ENCODE measurements around the gene MGAT4C.
"Not testable (repeated sequence)": the region's sequence is repeated elsewhere in the genome, so short reads cannot be mapped to it uniquely, and the experiment has no call there.

Gene MGAT4C

DNA sequence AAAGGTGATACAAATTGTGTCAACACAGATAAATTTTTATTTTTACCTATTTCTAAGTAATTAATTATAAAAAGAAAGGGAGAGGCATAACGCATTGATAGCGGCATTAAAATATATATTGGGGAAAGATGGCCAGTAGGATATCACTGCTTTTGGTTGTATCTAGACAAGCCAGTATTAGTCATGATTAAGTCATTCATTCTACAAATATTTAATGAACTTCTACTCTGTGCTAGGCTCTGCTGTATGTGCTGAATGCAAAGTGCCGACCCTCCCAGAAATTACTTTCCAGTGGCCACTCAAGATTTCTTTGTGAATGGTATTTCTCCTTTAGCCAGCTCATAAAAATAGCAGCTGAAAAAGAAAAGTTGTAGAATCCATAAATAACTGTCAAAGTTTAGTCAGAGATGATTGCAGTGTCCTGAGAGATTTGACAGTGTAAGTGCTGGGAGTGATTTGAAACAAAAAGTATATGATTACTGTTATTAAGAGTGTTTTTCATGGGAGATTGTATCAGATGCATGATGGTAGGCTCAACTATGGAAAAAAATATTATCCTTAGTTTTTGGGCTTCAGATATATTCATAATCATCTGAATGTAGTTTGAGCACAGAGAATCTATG lies 133.2 kb downstream of the MGAT4C start:
- no peak for DNase-seq

GRCh38 chr12:86118161-86118560 lies 138.0 kb downstream of the MGAT4C start:
- DNase-seq = no peak

DNA sequence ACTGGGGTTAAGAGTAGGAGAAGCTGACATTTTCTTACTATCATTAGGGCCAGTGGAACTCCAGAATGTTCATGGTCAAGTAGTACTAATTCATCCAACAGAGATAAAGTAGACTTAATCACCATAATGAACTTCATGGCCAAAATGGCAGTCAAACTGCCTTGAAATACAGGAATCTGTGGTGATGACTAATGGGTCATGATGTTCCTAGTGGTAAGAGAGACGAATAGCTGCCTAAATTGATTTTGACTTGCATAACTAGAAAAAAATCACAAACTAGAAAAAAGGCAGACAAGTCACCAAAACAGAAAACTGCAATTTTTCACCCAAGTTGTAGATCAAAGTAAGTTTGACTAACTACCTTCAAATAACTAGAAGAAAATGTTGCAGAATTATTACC lies 138.5 kb downstream of the MGAT4C start:
- no peak for DNase-seq

- DNase-seq = no peak
Observed at GRCh38 chr12:86104087-86104486, 152.1 kb downstream of the MGAT4C start.

- DNase-seq = no peak
Observed at GRCh38 chr12:86097161-86097560, 159.0 kb downstream of the MGAT4C start.

- no peak for DNase-seq
Observed at GRCh38 chr12:86091681-86092080, 164.5 kb downstream of the MGAT4C start.

DNA sequence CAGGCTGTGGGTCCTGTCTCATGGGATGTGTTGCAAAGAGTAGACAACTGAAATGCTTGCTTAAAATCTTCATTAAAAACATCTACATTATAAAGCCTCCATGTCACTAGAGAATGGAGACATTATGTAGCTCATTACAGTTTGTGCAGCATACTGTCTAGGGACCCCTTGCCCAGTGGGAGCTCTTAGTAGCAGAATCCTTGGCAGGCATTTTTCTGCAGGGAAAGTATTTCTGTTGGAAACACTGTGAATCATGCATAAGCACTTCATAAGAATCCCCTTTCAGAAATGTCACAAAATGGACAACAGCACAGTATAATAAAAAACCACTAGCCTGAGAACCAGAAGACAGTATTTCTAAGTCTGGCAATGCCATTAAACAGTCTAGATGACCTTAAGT lies 174.3 kb downstream of the MGAT4C start:
- no peak for DNase-seq

DNA sequence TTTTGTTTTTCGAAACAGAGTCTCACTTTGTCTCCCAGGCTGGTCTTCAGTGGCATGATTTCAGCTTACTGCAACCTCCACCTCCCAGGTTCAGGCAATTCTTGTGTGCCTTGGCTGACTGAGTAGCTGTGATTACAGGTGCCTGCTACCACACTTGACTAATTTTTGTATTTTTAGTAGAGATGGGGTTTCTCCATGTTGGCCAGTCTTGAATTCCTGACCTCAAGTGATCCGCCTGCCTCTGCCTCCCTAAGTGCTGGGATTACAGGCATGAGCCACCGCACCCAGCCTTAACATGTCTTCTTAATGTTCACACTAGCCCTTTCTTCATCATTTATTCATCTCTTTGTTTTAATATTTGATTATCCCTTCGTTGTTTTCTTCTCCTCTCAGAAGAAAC lies 197.1 kb downstream of the MGAT4C start:
- not testable (repeated sequence) for DNase-seq

DNA sequence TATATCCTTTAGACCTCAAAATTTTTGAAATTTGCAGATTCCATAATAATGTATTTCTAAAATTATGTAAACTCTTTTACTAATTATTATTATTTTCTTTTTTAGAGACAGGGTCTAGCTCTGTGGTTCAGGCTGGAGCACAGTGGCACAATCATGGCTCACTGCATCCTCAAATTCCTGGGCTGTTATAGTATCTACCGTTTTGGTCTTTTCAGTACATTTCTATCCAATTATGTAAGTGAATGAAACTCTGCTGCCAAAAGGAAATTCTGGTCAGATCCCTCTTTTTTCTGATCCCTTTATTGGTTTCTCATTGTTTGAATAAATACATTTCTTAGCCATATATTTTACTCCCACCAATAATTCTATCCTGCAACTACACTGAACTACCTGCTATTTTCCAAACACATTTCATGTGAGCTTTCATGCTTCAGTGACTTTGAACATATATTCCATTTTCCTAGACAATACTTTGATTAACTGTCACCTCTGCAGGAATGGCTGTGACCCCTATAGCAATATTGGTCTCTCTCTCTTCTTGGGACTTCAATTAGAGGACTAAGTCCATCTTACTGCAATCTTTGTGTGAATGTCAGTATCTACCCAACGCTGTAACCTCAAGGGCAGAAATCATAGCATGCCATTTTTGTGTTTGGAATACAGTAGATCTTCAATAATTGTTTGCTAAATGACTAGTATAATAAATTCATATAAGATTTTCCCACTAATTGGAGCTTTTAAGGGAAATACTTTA lies 198.9 kb downstream of the MGAT4C start:
- no peak for DNase-seq

DNA sequence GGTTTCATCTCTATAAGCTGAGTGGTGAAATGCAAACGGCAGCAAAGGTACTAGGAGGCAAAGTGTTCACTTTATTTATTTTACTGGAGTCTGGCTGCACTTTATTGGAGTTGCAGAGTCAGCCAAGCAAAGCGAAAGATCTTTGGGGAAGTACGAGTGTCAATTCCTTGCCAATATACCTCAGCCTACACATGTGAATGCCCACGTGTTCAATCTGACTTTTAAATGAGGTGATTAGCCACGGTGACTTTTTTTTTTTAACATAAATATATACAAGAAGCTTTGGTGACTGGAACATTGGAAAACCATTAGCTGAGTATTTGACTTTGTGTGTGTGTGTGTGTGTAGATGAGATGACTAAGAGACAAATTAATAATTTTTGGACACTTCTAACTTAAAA lies 203.3 kb downstream of the MGAT4C start:
- no peak for DNase-seq

GRCh38 chr12:86050010-86050409 lies 206.2 kb downstream of the MGAT4C start:
- no peak for DNase-seq

DNA sequence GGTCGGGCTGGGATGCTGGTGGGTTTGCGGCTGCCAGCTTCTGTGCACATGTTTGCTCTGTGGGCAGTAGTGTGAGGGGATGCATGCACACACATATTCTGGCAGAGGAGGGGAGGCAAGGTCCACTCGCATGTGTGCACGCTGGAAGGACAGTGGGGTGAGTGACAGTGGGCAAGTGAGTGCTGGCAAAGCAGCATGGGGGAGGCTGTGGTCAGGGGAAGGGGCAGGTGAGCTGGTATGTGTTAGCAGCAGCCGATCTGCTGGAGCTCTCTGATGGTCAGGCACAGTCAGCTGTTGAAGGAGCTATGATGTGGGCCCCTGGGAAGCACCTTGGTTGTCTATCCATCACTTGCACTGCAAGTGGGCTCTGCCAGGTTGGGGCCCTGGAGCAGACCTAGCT lies 211.8 kb downstream of the MGAT4C start:
- no peak for DNase-seq

GRCh38 chr12:86042062-86042461 lies 214.1 kb downstream of the MGAT4C start:
- DNase-seq = no peak

DNA sequence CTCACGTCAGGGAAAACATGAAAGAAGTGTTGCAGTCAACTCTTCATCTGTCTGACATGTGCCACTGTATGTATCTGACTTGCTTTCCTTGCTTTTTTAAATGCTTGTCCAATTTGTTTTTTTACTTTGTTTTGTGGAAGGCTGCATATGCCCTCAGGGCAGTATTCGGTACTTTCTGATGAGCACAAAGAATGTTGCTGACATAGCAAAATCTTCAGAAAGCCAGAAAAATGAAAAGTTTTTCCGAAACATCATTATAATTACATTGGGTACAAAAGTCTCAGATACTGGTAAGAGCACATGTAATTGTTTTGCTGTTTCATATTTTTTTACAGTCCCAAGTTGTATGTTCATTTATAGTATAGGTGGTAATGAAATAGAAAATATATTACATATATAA lies 237.8 kb downstream of the MGAT4C start:
- no peak for DNase-seq

DNA sequence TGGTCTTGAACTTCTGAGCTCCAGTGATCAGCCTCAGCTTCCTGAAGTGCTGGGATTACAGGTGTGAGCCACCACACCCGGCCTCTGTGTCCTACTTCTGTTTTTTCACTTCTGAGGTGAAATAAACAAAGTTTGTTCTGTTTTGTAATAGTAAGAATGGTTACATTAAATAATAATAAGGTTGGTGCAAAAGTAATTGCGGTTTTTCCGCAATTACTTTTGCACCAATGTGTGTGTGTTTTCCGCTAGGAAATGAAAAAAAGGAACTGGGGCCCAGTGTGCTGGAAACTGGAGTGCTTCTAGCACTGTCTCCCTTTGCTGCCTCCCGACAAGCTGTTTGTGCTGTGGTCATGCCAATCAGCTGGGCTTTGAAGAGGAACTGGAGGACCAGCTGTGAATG lies 241.2 kb downstream of the MGAT4C start:
- no peak for DNase-seq

DNA sequence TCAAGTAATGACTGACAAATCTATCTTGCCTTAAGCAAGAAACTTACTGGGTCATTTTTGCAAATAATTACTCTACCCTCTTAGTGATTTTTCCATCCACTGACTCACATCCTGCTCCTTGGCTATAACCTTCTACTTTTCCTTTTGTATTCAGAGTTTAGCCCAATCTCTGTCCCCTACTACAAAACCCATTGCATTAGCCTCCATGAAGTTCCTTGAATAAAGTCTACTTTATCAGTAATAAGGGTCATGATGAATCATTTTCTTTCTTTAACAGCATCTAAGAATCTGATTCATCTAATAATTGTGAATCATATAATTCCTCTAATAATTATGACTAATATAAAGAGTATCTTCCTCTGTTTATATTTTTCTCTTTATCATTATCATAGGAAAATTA lies 249.5 kb downstream of the MGAT4C start:
- no peak for DNase-seq

DNA sequence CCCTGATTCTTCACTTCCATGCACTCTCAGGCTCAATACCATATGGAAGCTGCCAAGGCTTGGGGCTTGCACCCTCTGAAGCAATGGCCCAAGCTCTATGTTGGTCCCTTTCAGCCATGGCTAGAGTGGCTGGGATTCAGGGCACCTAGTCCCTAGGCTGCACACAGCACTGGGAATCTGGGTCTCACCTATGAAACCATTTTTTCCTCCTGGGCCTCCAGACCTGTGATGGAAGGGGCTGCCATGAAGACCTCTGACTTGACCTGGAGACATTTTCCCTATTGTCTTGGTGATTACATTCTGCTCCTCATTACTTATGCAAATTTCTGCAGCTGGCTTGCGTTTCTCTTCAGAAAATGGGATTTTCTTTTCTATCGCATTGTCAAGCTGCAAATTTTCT lies 258.1 kb downstream of the MGAT4C start:
- no peak for DNase-seq

GRCh38 chr12:85996280-85996679 lies 259.9 kb downstream of the MGAT4C start:
- no peak for DNase-seq

- DNase-seq = no peak
Observed at GRCh38 chr12:85993746-85994145, 262.4 kb downstream of the MGAT4C start.

DNA sequence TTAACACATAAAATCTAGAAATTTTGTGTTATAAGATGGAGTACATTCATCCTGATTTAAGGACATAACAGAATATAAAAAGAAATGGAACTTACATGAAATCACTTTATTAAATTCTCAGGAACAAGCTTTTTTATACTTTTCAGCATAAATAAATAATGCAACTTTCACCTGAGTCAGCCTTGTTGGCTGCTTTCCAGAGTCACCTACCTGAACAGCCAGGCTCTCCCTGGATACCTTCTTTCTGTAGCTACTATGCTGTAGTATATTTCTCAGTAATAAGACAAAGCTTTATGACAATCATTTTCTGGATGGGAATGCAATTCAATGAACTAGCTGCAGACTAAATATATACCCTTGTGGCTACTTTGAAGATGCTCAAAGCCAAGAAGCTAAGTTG lies 270.2 kb downstream of the MGAT4C start:
- no peak for DNase-seq

- DNase-seq = no peak
Observed at GRCh38 chr12:85983601-85984000, 272.6 kb downstream of the MGAT4C start.

DNA sequence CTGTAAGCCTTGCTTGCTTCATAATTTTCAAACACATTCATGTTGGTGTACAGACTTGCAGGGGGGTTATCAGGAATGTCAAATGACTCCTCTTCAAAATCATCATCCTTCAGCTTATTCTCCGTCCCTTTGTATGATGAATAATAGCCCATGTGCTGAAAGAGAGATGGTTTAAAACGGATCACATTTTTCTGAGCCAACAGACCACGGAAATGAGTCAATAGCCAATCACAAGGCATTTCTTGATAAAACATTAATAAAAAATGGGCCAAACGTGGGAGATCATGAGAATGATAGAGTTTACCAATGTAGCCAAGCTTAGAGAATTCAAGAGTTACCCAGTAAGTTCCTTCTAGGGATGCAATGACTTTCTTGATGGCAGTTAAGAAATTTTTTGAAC lies 276.6 kb downstream of the MGAT4C start:
- no peak for DNase-seq

- DNase-seq = no peak
Observed at GRCh38 chr12:85975716-85976115, 280.5 kb downstream of the MGAT4C start.

GRCh38 chr12:85971800-85972199 lies 284.4 kb downstream of the MGAT4C start:
- DNase-seq = no peak

GRCh38 chr12:85968606-85969005 lies 287.6 kb downstream of the MGAT4C start:
- no peak for DNase-seq
